SK-N-SH treated with all-trans-retinoic acid at 6 μM for 48 hours (cell line): ENCODE results near the gene PPL.

ENCODE experiments used
- ATAC-seq: fragments of 200-7000 bp; cut with Tn5 transposase; 3 replicates; pipeline ENCODE4 v1.9.1; 2020; ENCODE audit warnings: mild to moderate bottlenecking, moderate library complexity
- ARNTL ChIP-seq: fragments of 450-650 bp; formaldehyde crosslinking; IDR thresholded peaks from 2 replicates; pipeline ENCODE4 v1.5.0; 2020; ENCODE audit warnings: low read depth, mild to moderate bottlenecking, moderate library complexity, borderline replicate concordance
- BACH2 ChIP-seq: fragments of 250-450 bp; sonication (Bioruptor Pico); IDR thresholded peaks from 2 replicates; pipeline ENCODE4 v1.9.0; 2021; ENCODE audit warnings: mild to moderate bottlenecking, borderline replicate concordance
- CSDC2 ChIP-seq: fragments of 250-450 bp; sonication (Bioruptor Pico); IDR thresholded peaks from 2 replicates; pipeline ENCODE4 v1.5.0; 2020; ENCODE audit warnings: mild to moderate bottlenecking, moderate library complexity
- ESRRG ChIP-seq: fragments of 250-450 bp; sonication (Bioruptor Pico); IDR thresholded peaks from 2 replicates; pipeline ENCODE4 v1.6.1; 2021; ENCODE audit warnings: mild to moderate bottlenecking
- GLIS3 ChIP-seq: fragments of 250-450 bp; sonication (Bioruptor Pico); IDR thresholded peaks from 2 replicates; pipeline ENCODE4 v1.5.0; 2020; ENCODE audit warnings: mild to moderate bottlenecking, moderate library complexity
- ISL1 ChIP-seq: fragments of 250-450 bp; sonication (Bioruptor Pico); IDR thresholded peaks from 2 replicates; pipeline ENCODE4 v2.1.2; 2022; ENCODE audit warnings: mild to moderate bottlenecking, moderate library complexity
- OSR1 ChIP-seq: fragments of 250-450 bp; sonication (Bioruptor Pico); IDR thresholded peaks from 2 replicates; pipeline ENCODE4 v1.8.0; 2022; ENCODE audit warnings: moderate library complexity, mild to moderate bottlenecking, inconsistent platforms
- PATZ1 ChIP-seq: fragments of 250-450 bp; sonication (Bioruptor Pico); IDR thresholded peaks from 2 replicates; pipeline ENCODE4 v1.8.0; 2020; ENCODE audit warnings: mild to moderate bottlenecking, moderate library complexity, borderline replicate concordance
- PPARA ChIP-seq: fragments of 250-450 bp; sonication (Bioruptor Pico); IDR thresholded peaks from 2 replicates; pipeline ENCODE4 v1.5.0; 2020; ENCODE audit warnings: mild to moderate bottlenecking, borderline replicate concordance
- RARB ChIP-seq: fragments of 250-450 bp; sonication (Bioruptor Pico); IDR thresholded peaks from 2 replicates; pipeline ENCODE4 v1.8.0; 2021; ENCODE audit warnings: mild to moderate bottlenecking, moderate library complexity
- TCF4 ChIP-seq: fragments of 250-450 bp; sonication (Bioruptor Pico); IDR thresholded peaks from 2 replicates; pipeline ENCODE4 v1.8.0; 2021; ENCODE audit warnings: mild to moderate bottlenecking, moderate library complexity, borderline replicate concordance
- TOX ChIP-seq: fragments of 250-450 bp; sonication (Bioruptor Pico); IDR thresholded peaks from 2 replicates; pipeline ENCODE4 v1.8.0; 2021; ENCODE audit warnings: mild to moderate bottlenecking, moderate library complexity, borderline replicate concordance
- ZFP3 ChIP-seq: fragments of 250-450 bp; sonication (Bioruptor Pico); IDR thresholded peaks from 2 replicates; pipeline ENCODE4 v1.5.0; 2020; ENCODE audit warnings: mild to moderate bottlenecking, moderate library complexity
- ZFP30 ChIP-seq: fragments of 450-650 bp; formaldehyde crosslinking; IDR thresholded peaks from 2 replicates; pipeline ENCODE4 v1.5.0; 2022; ENCODE audit warnings: mild to moderate bottlenecking, moderate library complexity
- ZNF70 ChIP-seq: fragments of 450-650 bp; formaldehyde crosslinking; IDR thresholded peaks from 2 replicates; pipeline ENCODE4 v1.5.0; 2020; ENCODE audit warnings: mild to moderate bottlenecking, moderate library complexity
- ZNF8 ChIP-seq: fragments of 450-650 bp; formaldehyde crosslinking; IDR thresholded peaks from 2 replicates; pipeline ENCODE4 v1.5.0; 2020; ENCODE audit warnings: mild to moderate bottlenecking, moderate library complexity
- TF ChIP-seq, protein P1 (sequence below): fragments of 250-450 bp; sonication (Bioruptor Pico); IDR thresholded peaks from 2 replicates; pipeline ENCODE4 v1.5.1; 2020; ENCODE audit warnings: low read depth, mild to moderate bottlenecking, moderate library complexity
- TF ChIP-seq, protein P2 (sequence below): fragments of 250-450 bp; sonication (Bioruptor Pico); IDR thresholded peaks from 2 replicates; pipeline ENCODE4 v1.8.0; 2021; ENCODE audit warnings: low read depth, mild to moderate bottlenecking, moderate library complexity, borderline replicate concordance
- TF ChIP-seq, protein P3 (sequence below): fragments of 250-450 bp; sonication (Bioruptor Pico); IDR thresholded peaks from 2 replicates; pipeline ENCODE4 v1.5.1; 2021; ENCODE audit warnings: mild to moderate bottlenecking, moderate library complexity

PPL gene

GRCh38 chr16:4876646-4877379 is 60.1 kb downstream of the PPL start:
- ATAC-seq, result no peak
- no peak for TF ChIP-seq TOX
- no peak for TF ChIP-seq RARB (CRISPR knock-in tag)
- TF ChIP-seq ESRRG (CRISPR knock-in tag), result no peak
- no peak for TF ChIP-seq ISL1 (CRISPR knock-in tag)

DNA sequence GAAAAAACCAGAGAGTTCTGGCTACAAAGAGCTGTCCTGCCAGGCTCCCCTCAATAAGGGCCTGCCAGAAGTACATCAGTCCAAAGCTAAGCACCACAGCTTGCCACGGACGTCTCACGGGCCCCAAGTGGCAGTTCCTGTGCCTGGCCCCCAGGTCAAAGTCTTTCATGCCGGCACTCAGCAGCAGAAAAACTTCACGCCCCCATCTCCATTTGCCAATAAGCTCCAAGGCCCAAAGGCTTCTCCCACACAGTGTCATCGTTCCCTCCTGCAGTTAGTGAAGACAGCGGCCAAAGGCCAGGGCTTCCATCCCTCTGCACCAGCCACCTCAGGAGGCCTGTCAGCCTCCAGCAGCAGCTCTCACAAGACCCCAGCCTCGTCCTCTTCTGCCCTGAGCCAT is 62.3 kb downstream of the PPL start:
- TF ChIP-seq TCF4 (CRISPR knock-in tag) (no peak), OSR1 (CRISPR knock-in tag) (no peak), ZNF70 (CRISPR knock-in tag) (no peak), ZNF8 (CRISPR knock-in tag) (no peak), BACH2 (CRISPR knock-in tag) (no peak), CSDC2 (CRISPR knock-in tag) (no peak), RARB (CRISPR knock-in tag) (no peak), ISL1 (CRISPR knock-in tag) (no peak), ZFP3 (CRISPR knock-in tag) (no peak)
- TF ChIP-seq, protein P1, sequence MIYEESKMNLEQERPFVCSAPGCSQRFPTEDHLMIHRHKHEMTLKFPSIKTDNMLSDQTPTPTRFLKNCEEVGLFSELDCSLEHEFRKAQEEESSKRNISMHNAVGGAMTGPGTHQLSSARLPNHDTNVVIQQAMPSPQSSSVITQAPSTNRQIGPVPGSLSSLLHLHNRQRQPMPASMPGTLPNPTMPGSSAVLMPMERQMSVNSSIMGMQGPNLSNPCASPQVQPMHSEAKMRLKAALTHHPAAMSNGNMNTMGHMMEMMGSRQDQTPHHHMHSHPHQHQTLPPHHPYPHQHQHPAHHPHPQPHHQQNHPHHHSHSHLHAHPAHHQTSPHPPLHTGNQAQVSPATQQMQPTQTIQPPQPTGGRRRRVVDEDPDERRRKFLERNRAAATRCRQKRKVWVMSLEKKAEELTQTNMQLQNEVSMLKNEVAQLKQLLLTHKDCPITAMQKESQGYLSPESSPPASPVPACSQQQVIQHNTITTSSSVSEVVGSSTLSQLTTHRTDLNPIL (CRISPR knock-in tag), result no peak
- TF ChIP-seq, protein P2, sequence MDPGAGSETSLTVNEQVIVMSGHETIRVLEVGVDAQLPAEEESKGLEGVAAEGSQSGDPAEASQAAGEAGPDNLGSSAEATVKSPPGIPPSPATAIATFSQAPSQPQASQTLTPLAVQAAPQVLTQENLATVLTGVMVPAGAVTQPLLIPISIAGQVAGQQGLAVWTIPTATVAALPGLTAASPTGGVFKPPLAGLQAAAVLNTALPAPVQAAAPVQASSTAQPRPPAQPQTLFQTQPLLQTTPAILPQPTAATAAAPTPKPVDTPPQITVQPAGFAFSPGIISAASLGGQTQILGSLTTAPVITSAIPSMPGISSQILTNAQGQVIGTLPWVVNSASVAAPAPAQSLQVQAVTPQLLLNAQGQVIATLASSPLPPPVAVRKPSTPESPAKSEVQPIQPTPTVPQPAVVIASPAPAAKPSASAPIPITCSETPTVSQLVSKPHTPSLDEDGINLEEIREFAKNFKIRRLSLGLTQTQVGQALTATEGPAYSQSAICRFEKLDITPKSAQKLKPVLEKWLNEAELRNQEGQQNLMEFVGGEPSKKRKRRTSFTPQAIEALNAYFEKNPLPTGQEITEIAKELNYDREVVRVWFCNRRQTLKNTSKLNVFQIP (CRISPR knock-in tag), result no peak
- ATAC-seq, result no peak

DNA sequence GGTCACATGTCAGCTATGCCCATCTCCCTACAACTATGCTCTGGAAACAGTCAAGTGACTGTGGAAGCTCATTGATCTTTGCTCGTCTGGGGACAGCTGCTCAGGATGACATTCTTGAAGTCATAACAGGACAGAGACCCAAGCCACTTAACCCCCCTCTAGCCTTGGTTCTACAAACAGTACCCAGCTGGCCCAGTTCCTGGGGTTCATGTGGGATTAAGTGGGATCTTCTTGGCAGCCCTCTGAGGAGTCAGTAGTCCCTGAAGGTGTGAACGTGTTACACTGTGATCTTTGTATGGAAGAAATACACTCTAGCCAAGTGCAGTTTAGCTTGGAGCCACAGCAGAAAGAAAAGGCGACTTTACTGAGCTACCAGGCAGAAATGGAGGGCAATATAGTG is 63.9 kb downstream of the PPL start:
- TF ChIP-seq ESRRG (CRISPR knock-in tag), result no peak
- TF ChIP-seq ARNTL (CRISPR knock-in tag), result no peak
- TF ChIP-seq GLIS3, result no peak
- TF ChIP-seq ZFP30 (CRISPR knock-in tag), result no peak
- no peak for TF ChIP-seq PPARA (CRISPR knock-in tag)
- no peak for ATAC-seq

GRCh38 chr16:4871071-4871470 is 65.9 kb downstream of the PPL start:
- ATAC-seq, result no peak
- TF ChIP-seq ZFP30 (CRISPR knock-in tag), result no peak
- TF ChIP-seq, protein P1 (CRISPR knock-in tag), result no peak
- TF ChIP-seq TCF4 (CRISPR knock-in tag), result no peak
- no peak for TF ChIP-seq ESRRG (CRISPR knock-in tag)
- TF ChIP-seq, protein P2 (CRISPR knock-in tag), result no peak
- TF ChIP-seq RARB (CRISPR knock-in tag), result no peak
- no peak for TF ChIP-seq ZNF70 (CRISPR knock-in tag)
- TF ChIP-seq TOX, result no peak
- no peak for TF ChIP-seq ISL1 (CRISPR knock-in tag)
- TF ChIP-seq, all 23 proteins: peak for 0

DNA sequence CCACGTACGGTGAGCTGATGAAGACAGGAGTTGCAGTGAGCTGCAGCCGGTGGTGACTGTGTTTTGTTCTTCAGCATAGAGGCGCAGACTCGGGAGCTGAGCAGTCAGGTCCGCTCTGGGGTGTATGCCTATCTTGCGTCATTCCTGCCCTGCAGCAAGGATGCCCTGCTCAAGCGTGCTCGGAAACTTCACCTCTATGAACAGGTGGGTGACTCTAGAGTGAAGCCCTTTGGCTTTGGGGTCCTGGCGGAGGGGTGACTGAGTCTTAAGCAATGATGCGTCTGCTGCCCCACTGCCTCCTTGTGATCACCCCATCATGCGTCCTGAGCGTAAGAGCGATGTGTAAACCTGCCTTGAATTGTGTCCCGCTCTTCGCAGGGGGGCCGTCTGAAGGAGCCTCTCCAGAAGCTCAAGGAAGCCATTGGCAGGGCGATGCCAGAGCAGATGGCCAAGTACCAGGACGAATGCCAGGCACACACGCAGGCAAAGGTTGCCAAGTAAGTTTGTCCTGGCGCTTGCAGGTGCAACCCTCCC is 66.7 kb downstream of the PPL start:
- no peak for TF ChIP-seq ZNF8 (CRISPR knock-in tag)
- no peak for TF ChIP-seq ZFP3 (CRISPR knock-in tag)
- no peak for TF ChIP-seq PATZ1
- TF ChIP-seq, protein P1 (CRISPR knock-in tag), result no peak
- no peak for TF ChIP-seq BACH2 (CRISPR knock-in tag)
- no peak for TF ChIP-seq TOX
- no peak for TF ChIP-seq ZFP30 (CRISPR knock-in tag)
- TF ChIP-seq GLIS3, result no peak
- TF ChIP-seq ZNF70 (CRISPR knock-in tag), result no peak
- TF ChIP-seq, protein P3, sequence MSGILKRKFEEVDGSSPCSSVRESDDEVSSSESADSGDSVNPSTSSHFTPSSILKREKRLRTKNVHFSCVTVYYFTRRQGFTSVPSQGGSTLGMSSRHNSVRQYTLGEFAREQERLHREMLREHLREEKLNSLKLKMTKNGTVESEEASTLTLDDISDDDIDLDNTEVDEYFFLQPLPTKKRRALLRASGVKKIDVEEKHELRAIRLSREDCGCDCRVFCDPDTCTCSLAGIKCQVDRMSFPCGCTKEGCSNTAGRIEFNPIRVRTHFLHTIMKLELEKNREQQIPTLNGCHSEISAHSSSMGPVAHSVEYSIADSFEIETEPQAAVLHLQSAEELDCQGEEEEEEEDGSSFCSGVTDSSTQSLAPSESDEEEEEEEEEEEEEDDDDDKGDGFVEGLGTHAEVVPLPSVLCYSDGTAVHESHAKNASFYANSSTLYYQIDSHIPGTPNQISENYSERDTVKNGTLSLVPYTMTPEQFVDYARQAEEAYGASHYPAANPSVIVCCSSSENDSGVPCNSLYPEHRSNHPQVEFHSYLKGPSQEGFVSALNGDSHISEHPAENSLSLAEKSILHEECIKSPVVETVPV (CRISPR knock-in tag), result no peak
- no peak for TF ChIP-seq ISL1 (CRISPR knock-in tag)
- ATAC-seq, result no peak
